HUDEP-2 (cell line): ENCODE data around the gene MESD.

ENCODE experiments used
- DNase-seq, 76 experiments: peaks; one replicate each; lab custom pipeline; 2025; ENCODE audit not compliant: unreplicated experiment in 76 of 76; lab: John Stamatoyannopoulos, UW

Gene MESD

DNA sequence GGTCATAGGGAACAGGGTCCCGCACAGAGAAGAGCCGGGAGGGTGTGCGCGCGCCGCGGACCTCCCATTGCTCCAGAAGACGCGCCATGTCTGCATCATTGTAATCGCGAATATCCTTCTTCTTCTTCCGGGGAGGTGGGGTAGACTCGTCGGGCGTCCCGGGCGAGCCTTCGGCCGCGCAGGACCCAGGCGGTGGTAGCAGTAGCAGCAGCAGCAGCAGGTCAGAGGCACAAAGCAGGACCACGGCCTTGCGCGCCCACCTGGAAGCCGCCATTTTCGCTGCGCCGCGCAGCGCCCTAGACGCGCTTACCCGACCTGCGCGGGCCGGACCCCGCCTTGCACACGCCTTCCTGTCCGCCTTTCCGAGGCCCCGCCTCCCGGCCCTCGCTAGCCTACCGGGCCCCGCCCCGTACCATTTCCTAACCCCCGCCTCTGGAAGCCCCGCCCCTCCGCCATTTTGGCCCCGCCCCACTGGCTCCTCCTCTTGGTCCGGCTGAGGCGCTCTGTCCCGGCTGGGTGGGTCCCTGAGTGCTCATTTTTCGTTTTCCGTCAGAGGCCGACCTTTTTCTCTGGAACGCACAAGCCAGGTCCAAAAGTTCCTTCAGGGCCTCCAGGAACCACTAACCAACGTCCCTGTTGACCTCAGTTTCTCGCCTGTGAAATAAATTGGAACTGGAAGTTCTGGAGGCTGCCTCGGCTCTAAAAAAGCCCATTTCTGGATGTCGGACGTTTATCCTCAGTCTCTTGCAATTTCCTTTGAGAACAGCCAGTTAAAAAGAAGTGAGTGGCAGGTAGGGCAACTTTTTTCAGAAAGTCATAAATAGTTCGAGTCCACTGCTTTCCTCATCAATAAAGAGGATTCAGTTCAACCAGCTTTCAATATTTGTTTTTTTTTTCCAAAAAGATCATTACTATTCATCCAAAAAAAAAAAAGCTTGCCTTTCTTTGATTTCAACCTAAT lies at the start of gene MESD:
TSS of gene MESD (minus strand) at position 302 of the 961 bp plus-strand sequence. CDS start at position 274, 28 bp downstream.
- peak in 74 of 76 experiments; percentile 47 to 98 (median 93) for DNase-seq

DNA sequence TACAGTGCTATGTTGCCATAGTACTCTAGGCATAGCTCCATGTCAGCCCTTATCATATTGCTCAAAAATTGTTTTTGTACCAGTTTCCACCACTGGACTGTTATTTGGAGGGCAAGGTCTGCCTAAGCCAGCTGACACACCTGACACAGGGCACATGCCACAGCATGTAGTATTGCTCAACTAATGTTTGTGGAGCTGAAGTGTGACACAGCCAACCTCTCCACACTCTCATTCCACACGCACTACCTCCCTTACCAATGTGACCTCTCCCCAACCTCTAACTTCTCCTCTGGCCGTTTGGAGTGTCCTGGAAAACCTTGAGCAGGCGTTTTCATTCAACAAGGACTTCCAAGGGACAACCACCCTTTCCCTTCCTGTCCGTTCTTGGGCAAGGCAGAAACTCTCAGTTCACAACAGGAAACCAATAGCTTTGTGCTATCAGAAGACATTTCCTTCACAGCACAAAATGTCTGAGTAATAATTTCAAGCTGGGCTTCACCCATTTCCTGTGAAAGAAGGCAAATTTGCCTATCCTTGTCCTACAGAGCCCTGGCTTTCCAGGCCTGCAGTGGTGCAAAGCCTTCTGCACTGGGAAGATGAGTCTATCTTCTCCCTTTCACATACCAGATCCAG lies 49.5 kb upstream of the MESD start:
- no peak for DNase-seq

DNA sequence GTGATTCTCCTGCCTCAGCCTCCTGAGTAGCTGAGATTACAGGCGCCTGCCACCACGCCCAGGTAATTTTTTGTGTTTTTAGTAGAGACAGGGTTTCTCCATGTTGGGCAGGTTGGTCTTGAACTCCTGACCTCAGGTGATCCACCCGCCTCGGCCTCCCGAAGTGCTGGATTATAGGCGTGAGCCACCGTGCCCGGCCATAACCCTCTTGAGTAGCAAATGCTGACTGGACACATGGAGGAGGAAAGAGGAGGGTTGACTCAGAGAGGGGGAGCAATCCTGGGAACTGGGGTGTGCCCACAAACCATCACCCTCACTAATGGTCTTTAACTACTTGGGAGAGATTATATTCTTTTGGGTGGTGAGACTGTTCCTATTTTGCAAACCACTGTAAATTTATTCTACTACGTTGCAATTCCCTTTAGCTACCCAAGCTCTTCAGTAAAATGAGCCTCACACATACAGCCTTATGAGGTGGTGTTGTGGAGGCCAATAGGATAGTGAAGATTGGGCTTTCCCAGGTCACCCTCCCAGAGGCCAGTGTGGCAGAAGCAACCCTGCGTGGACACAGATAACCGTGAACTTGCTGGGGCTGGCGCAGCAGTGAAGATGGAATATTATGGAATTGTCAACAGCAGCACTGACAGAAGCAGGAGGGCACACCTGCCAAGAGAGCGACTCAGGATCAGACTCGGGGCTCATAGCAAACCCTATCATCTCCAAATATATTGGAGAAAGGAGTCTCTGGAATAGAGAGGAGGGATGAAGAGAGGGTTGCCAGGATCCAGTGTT lies 48.5 kb upstream of the MESD start:
- no peak for DNase-seq

DNA sequence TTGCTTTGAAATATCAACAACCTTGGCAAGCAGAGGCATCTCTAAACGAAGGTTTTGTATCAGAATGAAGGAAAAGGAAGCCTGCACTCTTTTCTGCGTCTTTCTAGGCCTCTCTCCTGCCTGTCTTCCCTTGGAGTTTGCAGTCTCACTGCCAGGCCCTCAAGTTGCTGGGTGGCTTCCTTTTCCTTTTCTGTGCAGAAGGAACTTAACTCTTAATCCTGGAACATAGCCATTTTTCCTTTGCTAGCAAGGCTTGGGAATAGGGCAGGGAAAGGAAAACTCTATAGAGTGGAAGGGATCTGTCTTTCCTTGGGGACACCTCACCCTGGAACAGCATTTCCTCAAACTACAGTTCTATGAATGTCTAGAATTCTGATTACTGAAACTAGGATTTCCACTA lies 43.9 kb upstream of the MESD start:
- DNase-seq = no peak

DNA sequence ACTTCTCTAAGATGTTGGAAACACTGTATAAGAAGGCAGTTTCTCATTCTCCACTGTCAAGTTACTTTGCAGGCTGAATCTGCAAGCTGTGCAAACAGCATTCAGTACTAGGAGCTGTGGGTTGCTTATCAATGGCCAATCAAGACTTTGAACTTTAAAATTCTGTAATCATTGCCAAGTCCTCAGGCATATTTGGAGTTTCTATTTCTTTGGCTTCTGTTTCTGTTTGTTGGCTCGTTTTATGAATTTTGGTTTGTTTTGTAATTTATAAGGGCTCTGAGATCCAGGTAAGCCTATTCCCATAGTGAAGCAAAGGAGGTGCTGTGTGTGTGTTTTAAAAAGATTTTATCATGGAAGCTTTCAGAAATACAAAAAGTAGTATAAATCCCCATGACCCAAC lies 43.2 kb upstream of the MESD start:
- no peak for DNase-seq

DNA sequence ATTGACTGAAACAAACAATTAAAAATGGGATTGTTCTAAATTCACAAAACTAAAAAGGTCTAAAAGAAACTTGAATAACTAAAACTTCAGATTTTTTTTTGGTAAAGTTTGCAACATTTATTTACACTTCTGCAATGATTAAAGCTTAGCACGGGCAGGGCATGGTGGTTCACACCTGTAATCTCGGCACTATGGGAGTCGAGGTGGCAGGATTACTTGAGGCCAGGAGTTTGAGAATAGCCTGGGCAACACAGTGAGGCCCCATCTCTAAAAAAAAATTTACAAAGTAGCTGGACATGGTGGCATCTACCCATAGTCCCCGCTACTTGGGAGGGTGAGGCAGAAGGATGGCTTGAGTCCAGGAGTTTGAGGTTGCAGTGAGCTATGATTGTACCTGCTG lies 42.7 kb upstream of the MESD start:
- no peak for DNase-seq

DNA sequence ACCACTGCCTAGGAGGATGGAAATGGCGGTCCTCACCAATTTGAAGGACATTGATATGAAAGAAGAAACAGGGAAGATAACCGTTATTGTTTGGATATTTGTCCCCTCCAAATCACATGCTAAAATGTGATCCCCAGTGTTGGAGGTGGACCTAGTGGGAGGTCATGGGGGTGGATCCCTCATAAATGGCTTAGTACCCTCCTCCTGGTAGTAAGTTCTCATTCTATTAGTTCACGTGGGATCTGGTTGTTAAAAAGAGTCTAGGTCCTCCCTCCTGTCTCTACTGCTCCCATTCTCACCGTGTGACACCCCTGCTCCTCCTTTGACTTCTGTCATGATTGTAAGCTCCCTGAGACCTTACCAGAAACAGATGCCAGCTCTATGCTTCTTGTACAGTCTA lies 41.6 kb upstream of the MESD start:
- DNase-seq = no peak

DNA sequence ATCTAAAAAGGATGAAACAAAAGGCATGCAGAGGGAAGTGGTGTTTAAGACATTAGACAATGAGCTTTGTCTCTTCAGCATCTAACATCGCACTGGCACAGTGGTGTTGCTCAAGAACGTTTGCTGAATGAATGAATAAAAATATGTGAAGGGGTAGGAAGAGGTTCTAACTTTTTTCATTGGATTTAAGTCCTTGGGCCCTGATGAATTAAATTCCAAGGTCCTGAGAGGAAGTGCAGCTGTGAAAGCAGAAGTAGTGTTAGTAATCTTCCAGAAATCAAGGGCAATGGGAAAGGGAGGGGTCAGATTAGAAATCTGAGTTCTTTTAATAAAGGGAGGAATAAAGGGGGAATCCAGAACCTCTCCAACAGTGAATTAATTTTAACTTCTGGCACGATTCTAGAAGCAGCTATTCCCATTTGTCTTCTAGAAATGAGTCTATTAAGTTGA lies 40.7 kb upstream of the MESD start:
- DNase-seq = no peak

DNA sequence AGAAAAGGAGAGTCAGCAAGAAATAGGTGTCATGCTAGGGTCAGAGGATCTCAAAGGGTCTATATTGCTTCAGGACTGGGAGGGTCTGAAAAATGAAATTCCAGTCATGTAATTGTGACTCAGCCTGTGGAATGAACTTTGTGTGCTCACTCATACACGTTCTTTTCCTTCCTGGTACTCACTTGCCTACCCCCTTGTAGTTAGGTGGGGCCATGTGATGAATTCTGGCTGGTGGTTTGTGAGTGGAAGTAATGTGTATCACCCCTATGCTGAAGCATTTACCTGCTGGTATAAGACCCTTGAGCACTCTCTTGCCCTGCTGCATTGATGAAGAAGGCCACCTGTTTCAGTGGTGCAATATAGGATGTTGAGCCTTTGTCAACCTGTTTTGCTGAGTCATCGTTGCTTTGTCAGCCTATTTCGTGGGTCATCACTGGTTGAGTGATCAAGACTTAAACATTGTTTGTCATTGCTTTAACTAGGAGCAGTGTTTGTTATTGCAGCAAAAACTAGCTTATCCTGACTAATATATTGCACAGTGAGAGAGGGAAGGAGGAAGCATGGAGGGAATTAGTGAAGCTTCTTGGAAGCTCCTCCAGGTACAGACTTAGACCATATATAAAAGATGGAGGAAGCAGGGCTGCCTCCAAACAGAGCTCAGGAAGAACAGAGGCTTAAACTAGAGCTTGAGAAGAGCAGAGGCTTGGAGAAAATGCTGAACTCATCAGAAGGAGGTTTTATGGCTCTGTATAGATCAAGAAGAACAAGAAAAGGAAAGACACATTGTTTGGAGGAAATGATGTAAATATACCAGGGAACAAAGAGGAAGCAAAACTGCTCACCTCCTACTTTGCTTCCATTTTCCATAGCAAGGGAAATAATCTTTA lies 40.0 kb upstream of the MESD start:
- no peak for DNase-seq

DNA sequence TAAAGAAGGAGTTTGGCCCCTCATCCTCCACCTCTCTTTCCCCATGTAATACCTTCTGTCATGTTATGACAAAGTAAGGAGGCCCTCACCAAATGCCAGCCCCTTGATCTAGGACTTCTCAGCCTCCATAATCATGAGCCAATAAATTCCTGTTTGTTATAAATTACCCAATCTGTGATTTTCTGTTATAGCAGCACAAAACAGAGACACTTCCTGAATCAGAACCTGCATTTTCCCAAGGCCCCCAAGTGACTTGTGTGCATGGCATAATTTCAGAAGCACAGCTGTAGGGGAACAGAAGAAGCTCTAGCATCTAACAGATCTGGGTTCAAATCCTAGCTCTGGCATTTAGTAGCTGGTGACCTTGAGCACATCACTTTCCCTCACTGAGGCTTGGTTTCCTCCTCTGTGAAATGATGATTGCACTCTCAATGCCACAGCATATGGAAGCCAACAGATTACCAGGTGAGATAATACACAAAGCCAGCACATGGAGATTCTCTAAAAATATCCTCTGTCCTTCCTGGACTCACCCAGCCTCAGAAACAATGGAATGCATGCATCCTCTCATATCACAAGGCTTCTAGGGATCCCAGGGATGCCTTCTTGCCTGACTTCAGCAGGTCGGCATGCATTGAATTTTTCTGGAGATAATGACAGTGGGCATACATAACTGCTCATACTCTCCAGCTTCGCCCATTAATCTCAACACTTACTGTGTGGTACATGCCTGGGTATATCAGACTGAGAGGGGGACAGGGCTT lies 37.4 kb upstream of the MESD start:
- no peak for DNase-seq

DNA sequence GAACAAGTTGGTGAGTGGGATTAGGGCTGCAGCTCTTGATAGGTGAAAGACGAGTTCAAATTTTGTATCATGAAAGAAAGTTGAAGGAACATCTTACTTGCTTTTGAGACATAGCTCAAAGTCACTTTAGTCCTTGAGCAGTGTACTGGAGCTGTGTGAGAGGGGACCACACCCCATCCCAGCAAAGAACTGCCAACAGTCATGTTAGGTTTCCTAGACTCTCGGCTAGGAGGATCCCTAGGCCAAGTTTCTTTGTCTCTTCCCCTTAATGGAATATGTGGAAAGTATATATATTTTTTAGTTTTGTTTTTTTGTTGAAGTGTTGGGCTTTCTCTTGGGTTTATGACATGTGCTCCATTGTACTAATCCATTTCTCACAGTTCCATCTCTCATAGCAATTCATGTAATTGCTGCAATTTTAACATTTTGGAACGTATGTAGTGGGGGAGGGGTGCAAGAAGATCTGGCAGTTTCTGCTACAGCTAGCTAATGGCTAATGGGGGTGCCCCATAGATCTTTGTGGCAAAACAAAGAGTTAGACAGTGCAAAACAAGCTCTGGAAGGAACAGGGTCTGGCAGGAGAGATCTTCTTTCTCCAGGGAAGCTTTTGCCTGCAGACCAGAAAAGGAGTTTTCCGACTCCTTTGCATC lies 36.2 kb upstream of the MESD start:
- DNase-seq = no peak

DNA sequence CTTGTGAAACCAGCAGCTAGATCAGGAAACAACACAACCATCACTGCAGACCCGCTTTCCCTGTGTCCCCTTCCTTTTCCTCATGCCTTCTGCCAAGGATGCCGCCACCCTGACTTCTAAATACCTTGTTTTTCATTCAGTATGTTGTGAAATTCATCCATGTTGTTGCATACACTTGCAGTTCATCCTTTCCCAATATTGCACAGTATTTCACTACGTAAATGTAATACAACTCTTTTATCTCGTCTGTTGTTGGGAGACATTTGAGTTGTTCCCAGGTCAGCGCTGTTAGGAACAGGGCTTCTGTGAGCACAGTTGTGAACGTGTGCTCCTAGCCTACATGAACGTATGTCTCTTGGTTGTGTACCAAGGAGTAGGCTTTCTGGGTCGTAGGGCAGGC lies 35.3 kb upstream of the MESD start:
- no peak for DNase-seq

DNA sequence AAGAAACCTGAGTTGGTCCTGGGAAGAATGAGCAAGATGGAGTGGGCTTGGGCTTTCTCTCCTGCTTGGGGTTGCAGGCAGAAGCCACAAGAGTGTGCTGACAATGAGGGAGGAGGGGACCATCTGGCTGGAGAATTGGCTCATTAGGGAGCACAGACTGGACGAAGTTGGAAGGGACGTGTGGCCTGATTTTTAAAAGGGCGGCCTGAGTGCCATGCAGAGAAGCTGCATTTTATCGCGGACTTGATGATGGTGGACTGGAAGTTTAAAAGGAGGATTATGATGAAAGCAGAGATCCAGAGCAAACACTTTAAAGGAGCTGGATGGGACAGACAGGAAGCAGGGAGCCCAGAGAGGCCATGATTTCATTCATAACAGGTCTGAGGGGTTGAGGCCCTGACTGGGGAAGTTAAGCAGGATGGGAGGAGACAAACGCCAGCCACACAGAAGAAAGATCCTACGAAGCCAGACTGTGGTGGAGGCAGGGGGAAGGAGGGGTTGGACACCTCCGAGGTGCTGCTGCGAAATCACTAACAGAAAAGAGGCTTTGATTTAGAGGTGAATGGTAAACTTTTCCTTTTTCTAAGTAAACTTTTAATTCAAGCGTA lies 34.8 kb upstream of the MESD start:
- no peak for DNase-seq

DNA sequence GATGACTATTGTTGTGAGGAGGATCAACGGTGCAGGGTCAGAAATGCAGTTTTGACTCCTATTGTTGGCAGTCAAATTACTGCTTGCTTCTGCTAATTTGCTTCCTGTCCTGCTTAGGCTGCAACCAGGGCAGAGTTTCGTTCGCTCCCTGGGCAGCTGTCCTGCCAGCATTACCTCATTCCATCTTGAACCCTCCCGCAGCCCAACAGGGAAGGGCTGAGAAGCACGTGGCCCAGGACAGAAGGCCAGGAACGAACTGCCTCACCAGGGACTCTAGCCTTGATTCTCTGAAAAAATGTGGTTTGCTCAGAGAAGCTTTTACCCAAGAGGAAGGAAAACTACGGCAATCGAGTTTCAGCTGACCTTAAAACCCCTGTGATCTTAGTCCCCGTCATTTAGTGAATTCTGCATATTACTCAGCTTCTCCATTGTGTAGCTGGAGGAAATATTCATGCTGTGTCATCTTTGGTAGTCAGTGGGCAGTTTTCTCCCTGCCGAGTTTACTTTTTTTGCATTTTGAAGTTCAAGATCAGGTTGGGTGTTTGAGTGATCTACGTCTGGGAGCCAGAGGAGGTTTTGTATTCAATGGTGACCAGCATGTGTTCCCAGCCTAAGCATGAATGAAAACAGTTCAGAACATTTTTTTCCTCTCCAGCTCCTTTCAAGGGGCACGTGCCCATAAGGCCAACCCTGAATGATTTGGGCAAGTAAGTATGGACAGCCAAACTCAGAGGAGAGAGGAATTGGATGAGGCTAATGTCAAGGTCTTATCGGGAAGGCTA lies 34.1 kb upstream of the MESD start:
- DNase-seq = no peak

DNA sequence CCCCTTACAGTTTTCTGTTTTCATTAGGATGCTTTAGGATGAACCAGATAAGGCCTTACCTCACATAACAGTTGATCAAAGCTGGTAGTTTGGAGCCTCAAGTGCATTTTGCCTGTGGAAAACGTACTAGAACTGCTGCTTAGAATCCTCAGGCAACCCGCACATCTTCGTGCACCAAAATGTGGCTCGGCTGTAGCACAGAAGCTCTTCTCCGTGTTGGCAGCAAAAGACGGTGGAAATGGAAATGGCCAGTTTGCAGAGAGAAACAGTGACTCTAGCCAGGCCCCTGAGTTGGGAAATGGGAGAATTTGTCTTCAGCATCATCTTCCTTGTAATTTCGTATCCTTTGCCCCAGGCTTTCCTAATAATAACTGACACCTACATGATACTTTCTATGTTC lies 31.7 kb upstream of the MESD start:
- DNase-seq = no peak

DNA sequence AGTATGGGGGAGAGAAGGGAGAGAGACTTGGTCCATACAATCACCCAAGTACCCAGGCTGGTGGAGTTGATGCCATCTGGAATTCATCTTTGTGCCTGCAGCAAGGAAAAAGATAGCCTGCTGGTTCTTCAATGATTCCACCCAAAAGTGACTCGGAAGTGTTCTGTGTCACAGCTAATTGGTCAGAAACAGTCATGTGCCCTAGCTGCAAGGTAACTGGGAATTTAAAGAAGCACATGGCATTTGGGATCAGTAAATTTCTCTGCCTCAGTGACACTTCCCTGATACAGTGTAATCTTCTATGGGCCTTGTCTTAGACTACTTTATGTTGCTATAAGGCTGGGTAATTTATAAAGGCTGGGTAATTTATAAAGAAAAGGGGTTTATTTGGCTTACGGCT lies 28.6 kb upstream of the MESD start:
- no peak for DNase-seq

DNA sequence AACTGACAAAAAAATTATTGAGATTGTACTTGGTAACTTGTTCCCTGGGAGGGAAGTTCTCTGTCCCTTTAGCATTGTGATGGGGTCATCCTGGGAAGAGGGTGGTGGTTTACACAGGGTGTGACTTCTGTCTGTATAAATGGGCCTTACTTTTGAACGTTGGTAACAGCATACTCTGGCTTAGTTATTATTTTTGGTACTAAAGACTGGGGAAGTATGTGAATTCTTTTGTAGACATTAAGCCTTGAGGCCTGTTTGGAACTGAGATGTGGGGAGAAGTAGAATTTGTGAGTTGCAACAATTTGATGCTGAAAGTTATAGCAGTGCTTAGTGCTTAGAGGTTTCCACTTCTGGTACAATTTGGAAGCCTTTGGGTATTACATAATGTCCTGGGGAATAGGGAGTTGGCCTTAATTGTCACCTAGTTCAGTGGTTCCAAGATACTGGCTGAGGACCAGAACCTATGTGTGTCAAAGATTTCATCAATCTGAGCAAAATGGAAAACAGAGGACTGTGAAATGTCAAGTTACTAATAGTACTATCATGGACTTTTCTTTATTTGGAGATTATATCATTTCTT lies 27.0 kb upstream of the MESD start:
- DNase-seq = no peak
